ENCODE results near the gene TRAF3. TPM values are rescaled to one million over a fixed set of nuclear protein-coding genes. Genes with fewer than 3 reads are reported as not detected.
"Not testable (repeated sequence)": the region's sequence is repeated elsewhere in the genome, so short reads cannot be mapped to it uniquely, and the experiment has no call there.

Gene TRAF3
- total and polyA plus RNA-seq, 4 donors: 2.1 to 12.0 (median 5.2) TPM

DNA sequence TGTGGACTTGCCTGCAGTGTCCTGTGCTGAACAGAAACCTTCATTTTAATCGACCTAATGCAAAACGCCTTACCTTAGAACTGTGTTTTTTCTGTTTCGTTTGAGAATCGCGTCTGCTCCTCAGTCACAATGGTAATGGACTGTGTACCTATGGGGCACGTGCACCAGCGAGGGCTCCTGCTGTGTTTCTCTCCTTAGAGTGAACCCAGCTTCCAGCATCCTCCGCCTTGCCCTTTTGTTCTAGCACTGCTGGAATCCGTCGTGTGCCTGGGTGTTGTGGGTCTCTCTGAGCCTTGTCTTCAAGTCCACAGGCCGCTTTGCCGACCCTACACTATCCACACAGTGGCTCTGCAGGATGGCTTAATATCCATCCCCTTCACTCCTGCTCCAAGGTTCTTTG is 148.9 kb downstream of the TRAF3 start:
- no peak for DNase-seq (ENCODE audit: low spot score)

DNA sequence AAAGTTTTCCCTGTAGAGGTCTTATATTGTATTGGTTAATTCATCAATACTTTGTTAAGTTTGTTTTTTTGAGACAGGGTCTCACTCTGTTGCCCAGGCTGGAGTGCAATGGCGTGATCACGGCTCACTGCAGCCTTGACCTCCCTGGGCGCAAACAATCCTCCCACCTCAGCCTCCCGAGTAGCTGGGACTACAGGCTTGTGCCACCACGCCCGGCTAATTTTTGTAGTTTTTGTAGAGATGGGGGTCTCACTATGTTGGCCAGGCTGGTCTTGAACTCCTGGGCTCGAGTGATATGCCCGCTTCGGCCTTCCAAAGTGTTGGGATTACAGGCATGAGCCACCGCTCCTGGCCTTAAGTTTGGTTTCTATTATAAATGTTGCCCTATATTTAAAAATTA is 149.6 kb downstream of the TRAF3 start:
- not testable (repeated sequence) for H3K9ac ChIP-seq (ENCODE audit: low read depth in 1 of 2, low read length in 2 of 2); H3K27ac ChIP-seq (ENCODE audit: low read depth in 1 of 2, low read length in 2 of 2); H3K36me3 ChIP-seq (ENCODE audit: control insufficient read depth in 4 of 4, insufficient read depth in 3 of 4, low read depth in 1 of 4, low read length in 3 of 4); DNase-seq (ENCODE audit: low spot score); H3K27me3 ChIP-seq (ENCODE audit: control insufficient read depth in 4 of 4, insufficient read depth in 4 of 4, low read length in 3 of 4); H3K4me3 ChIP-seq (ENCODE audit: low read depth in 1 of 3, low read length in 3 of 3); H3K9me3 ChIP-seq (ENCODE audit: control insufficient read depth in 4 of 4, low read length in 3 of 4)
- peaks cover 16 to 38% (median 27%) of the 10 kb centered on the region in 4 donors for H3K4me1 ChIP-seq (ENCODE audit: control insufficient read depth in 4 of 4, insufficient read depth in 4 of 4, low read length in 3 of 4)
- 93% methylated on average over 10 of the region's 10 CpGs for WGBS

More for the DNA sequence above, 148.9 kb downstream of the TRAF3 start:
- no peak overlapping the region for H3K4me3 ChIP-seq (ENCODE audit: low read depth in 1 of 3, low read length in 3 of 3)
- WGBS: 81% methylated on average over 12 of the region's 12 CpGs
- H3K27ac ChIP-seq (ENCODE audit: low read depth in 1 of 2, low read length in 2 of 2): no peak overlapping the region
- H3K36me3 ChIP-seq (ENCODE audit: control insufficient read depth in 4 of 4, insufficient read depth in 3 of 4, low read depth in 1 of 4, low read length in 3 of 4): no peaks in the 10 kb centered on the region
- H3K4me1 ChIP-seq (ENCODE audit: control insufficient read depth in 4 of 4, insufficient read depth in 4 of 4, low read length in 3 of 4): peaks cover 16 to 38% (median 27%) of the 10 kb centered on the region in 4 donors
- H3K27me3 ChIP-seq (ENCODE audit: control insufficient read depth in 4 of 4, insufficient read depth in 4 of 4, low read length in 3 of 4): peaks cover 0 to 2% (median 0%) of the 10 kb centered on the region in 4 donors
- H3K9ac ChIP-seq (ENCODE audit: low read depth in 1 of 2, low read length in 2 of 2): no peak overlapping the region
- H3K9me3 ChIP-seq (ENCODE audit: control insufficient read depth in 4 of 4, low read length in 3 of 4): no peaks in the 10 kb centered on the region
- TF ChIP-seq RXRA (IDR thresholded peaks at IDR 0.05) (no peak), TAF1 (conservative IDR thresholded peaks at IDR 0.05) (no peak), HNF4G (IDR thresholded peaks at IDR 0.05) (no peak), RAD21 (IDR thresholded peaks at IDR 0.05) (no peak), ZBTB33 (IDR thresholded peaks at IDR 0.05) (no peak), ATF3 (IDR thresholded peaks at IDR 0.05) (no peak), NR2F2 (IDR thresholded peaks at IDR 0.05) (no peak), GABPA (IDR thresholded peaks at IDR 0.05 in 1 of 2, conservative IDR thresholded peaks at IDR 0.05 in 1 of 2) (no peak), HNF4A (conservative IDR thresholded peaks at IDR 0.05) (no peak), REST (IDR thresholded peaks at IDR 0.05) (no peak), FOXA1 (IDR thresholded peaks at IDR 0.05) (no peak), SP1 (IDR thresholded peaks at IDR 0.05) (no peak), YY1 (IDR thresholded peaks at IDR 0.05) (no peak), EGR1 (IDR thresholded peaks at IDR 0.05; ENCODE audit: low read depth in 2 of 2) (no peak)
- TF ChIP-seq, protein P1, sequence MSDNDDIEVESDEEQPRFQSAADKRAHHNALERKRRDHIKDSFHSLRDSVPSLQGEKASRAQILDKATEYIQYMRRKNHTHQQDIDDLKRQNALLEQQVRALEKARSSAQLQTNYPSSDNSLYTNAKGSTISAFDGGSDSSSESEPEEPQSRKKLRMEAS (IDR thresholded peaks at IDR 0.05): no peak
- TF ChIP-seq, protein P2, sequence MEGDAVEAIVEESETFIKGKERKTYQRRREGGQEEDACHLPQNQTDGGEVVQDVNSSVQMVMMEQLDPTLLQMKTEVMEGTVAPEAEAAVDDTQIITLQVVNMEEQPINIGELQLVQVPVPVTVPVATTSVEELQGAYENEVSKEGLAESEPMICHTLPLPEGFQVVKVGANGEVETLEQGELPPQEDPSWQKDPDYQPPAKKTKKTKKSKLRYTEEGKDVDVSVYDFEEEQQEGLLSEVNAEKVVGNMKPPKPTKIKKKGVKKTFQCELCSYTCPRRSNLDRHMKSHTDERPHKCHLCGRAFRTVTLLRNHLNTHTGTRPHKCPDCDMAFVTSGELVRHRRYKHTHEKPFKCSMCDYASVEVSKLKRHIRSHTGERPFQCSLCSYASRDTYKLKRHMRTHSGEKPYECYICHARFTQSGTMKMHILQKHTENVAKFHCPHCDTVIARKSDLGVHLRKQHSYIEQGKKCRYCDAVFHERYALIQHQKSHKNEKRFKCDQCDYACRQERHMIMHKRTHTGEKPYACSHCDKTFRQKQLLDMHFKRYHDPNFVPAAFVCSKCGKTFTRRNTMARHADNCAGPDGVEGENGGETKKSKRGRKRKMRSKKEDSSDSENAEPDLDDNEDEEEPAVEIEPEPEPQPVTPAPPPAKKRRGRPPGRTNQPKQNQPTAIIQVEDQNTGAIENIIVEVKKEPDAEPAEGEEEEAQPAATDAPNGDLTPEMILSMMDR (IDR thresholded peaks at IDR 0.05; ENCODE audit: low read depth, low read length, missing input control): no peak

Measured in liver (tissue), 9 donors.